ENCODE results near the gene BANF2. TPM values are rescaled to one million over a fixed set of nuclear protein-coding genes. Genes with fewer than 3 reads are reported as not detected.

Gene BANF2
- total and polyA plus RNA-seq, 2 of the 13 experiments (the other 11 are each of a cell fraction or from before 2014, with no cell fraction given), result 0.35 TPM; not detected in 1

DNA sequence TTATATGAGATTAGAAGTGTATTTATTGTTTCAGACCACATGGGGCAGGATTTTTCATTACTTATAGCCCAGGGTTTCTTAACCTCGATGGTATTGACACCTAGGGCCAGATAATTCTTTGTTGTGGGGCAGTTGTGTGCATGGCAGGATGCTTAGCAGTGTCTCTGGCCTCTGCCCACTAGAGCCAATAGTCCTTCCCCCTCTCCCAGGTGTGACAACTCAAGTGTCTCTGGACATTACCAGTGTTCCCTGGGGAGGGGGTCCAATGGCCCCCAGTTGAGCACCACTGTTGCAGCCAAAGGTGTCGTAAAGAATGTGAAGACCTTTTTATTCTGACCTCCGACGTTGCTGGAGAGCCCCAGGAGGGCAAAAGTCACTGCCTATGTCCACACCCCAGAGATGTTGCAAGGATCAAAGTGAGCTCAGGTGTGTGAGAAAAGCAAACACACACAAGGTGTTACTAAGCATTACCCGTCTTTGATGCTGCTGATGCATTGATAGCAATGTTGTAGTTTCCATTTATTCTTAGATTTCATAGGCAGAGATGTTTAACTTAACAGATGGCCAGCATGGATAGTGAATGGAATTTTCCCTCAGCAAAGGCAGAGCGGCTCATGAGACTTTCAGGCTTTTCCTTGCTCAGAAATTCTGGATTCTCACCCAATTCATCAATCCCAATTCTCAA, 22.2 kb downstream of the BANF2 start (continued):
- TF ChIP-seq, protein P1, sequence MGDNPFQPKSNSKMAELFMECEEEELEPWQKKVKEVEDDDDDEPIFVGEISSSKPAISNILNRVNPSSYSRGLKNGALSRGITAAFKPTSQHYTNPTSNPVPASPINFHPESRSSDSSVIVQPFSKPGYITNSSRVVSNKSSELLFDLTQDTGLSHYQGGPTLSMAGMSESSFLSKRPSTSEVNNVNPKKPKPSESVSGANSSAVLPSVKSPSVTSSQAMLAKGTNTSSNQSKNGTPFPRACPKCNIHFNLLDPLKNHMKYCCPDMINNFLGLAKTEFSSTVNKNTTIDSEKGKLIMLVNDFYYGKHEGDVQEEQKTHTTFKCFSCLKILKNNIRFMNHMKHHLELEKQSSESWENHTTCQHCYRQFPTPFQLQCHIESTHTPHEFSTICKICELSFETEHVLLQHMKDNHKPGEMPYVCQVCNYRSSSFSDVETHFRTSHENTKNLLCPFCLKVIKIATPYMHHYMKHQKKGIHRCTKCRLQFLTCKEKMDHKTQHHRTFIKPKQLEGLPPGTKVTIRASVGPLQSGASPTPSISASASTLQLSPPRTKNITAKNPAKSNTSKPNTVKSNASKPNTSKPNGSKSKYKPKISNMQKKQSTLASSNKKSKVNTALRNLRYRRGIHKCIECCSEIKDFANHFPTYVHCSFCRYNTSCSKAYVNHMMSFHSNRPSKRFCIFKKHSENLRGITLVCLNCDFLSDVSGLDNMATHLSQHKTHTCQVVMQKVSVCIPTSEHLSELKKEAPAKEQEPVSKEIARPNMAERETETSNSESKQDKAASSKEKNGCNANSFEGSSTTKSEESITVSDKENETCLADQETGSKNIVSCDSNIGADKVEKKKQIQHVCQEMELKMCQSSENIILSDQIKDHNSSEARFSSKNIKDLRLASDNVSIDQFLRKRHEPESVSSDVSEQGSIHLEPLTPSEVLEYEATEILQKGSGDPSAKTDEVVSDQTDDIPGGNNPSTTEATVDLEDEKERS (CRISPR knock-in tag; IDR thresholded peaks at IDR 0.05), result peak; percentile 97
- no peak for TF ChIP-seq TAF15 (IDR thresholded peaks at IDR 0.05; ENCODE audit: low read depth, low read length, poor library complexity, severe bottlenecking)
- TF ChIP-seq ADNP (CRISPR knock-in tag; IDR thresholded peaks at IDR 0.05), result peak; percentile 45; the same call in 1 of the 2 replicates
- no peak for TF ChIP-seq NR3C1 (CRISPR knock-in tag; IDR thresholded peaks at IDR 0.05)
- TF ChIP-seq RBM39 (IDR thresholded peaks at IDR 0.05; ENCODE audit: low read depth, low read length, poor library complexity, severe bottlenecking), result no peak
- peak; percentile 48; the same call in 1 of the 2 replicates for TF ChIP-seq ZKSCAN1 (IDR thresholded peaks at IDR 0.05; ENCODE audit: low read length)
- TF ChIP-seq, protein P2, sequence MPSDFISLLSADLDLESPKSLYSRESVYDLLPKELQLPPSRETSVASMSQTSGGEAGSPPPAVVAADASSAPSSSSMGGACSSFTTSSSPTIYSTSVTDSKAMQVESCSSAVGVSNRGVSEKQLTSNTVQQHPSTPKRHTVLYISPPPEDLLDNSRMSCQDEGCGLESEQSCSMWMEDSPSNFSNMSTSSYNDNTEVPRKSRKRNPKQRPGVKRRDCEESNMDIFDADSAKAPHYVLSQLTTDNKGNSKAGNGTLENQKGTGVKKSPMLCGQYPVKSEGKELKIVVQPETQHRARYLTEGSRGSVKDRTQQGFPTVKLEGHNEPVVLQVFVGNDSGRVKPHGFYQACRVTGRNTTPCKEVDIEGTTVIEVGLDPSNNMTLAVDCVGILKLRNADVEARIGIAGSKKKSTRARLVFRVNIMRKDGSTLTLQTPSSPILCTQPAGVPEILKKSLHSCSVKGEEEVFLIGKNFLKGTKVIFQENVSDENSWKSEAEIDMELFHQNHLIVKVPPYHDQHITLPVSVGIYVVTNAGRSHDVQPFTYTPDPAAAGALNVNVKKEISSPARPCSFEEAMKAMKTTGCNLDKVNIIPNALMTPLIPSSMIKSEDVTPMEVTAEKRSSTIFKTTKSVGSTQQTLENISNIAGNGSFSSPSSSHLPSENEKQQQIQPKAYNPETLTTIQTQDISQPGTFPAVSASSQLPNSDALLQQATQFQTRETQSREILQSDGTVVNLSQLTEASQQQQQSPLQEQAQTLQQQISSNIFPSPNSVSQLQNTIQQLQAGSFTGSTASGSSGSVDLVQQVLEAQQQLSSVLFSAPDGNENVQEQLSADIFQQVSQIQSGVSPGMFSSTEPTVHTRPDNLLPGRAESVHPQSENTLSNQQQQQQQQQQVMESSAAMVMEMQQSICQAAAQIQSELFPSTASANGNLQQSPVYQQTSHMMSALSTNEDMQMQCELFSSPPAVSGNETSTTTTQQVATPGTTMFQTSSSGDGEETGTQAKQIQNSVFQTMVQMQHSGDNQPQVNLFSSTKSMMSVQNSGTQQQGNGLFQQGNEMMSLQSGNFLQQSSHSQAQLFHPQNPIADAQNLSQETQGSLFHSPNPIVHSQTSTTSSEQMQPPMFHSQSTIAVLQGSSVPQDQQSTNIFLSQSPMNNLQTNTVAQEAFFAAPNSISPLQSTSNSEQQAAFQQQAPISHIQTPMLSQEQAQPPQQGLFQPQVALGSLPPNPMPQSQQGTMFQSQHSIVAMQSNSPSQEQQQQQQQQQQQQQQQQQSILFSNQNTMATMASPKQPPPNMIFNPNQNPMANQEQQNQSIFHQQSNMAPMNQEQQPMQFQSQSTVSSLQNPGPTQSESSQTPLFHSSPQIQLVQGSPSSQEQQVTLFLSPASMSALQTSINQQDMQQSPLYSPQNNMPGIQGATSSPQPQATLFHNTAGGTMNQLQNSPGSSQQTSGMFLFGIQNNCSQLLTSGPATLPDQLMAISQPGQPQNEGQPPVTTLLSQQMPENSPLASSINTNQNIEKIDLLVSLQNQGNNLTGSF (CRISPR knock-in tag; IDR thresholded peaks at IDR 0.05), result peak; percentile 96; the same call in 1 of the 2 replicates
- TF ChIP-seq ZNF784 (CRISPR knock-in tag; IDR thresholded peaks at IDR 0.05; ENCODE audit: borderline replicate concordance), result peak; percentile 64; the same call in 1 of the 2 replicates
- TF ChIP-seq HINFP (CRISPR knock-in tag; IDR thresholded peaks at IDR 0.05; ENCODE audit: low read depth), result 0 out of 2 replicates have a peak, but pooled peaks have one; percentile 56
- TF ChIP-seq ZNF18 (CRISPR knock-in tag; IDR thresholded peaks at IDR 0.05; ENCODE audit: insufficient replicate concordance), result peak; percentile 90
- TF ChIP-seq ZBTB20 (CRISPR knock-in tag; IDR thresholded peaks at IDR 0.05; ENCODE audit: borderline replicate concordance, low read depth), result peak; percentile 97
- peak; percentile 85 for TF ChIP-seq ZNF12 (CRISPR knock-in tag; IDR thresholded peaks at IDR 0.05)
- TF ChIP-seq GABPA (IDR thresholded peaks at IDR 0.05; ENCODE audit: low read depth, low read length), result no peak
- TF ChIP-seq GABPA (CRISPR knock-in tag; IDR thresholded peaks at IDR 0.05; ENCODE audit: low read depth), result peak; percentile 64
- no peak for TF ChIP-seq HNRNPH1 (optimal IDR thresholded peaks at IDR 0.05; ENCODE audit: low read depth, low read length)

Data from HepG2 (cell line).